HG03025 (cell line): ENCODE measurements around the gene LZTS2.
A peak's percentile ranks its signal among the peaks of the same experiment; 100 is the strongest.

ENCODE experiments used
- ATAC-seq: cut with Tn5 transposase; IDR thresholded peaks from one replicate; pipeline ENCODE4 v1.9.1; 2021; ENCODE audit warnings: mild to moderate bottlenecking, moderate library complexity; ENCODE audit not compliant: unreplicated experiment, low FRiP score

The LZTS2 gene

GRCh38 chr10:100997360-100998182, 2.0 kb upstream of the LZTS2 start:
- peak; percentile 40 for ATAC-seq

GRCh38 chr10:100998183-100998990, 1.2 kb upstream of the LZTS2 start:
- ATAC-seq = no peak

GRCh38 chr10:100998991-100999741, 442 bp upstream of the LZTS2 start:
- ATAC-seq = peak; percentile 40

- ATAC-seq = no peak
These were observed 713 bp downstream of the LZTS2 start for GRCh38 chr10:101000127-101000914.

GRCh38 chr10:101000915-101001658, 1.5 kb downstream of the LZTS2 start:
- ATAC-seq = no peak

- no peak for ATAC-seq
These were observed 2.0 kb downstream of the LZTS2 start for GRCh38 chr10:101001659-101002035.

GRCh38 chr10:101002456-101002855, 2.8 kb downstream of the LZTS2 start:
- no peak for ATAC-seq

- ATAC-seq = no peak
These were observed 4.1 kb downstream of the LZTS2 start for GRCh38 chr10:101003639-101004206.

- no peak for ATAC-seq
These were observed 5.8 kb downstream of the LZTS2 start for GRCh38 chr10:101005361-101005760.

- ATAC-seq = no peak
These were observed 6.4 kb downstream of the LZTS2 start for GRCh38 chr10:101005869-101006567.

- no peak for ATAC-seq
These were observed 7.0 kb downstream of the LZTS2 start for GRCh38 chr10:101006593-101007098.

- no peak for ATAC-seq
These were observed 7.6 kb downstream of the LZTS2 start for GRCh38 chr10:101007099-101007711.

- no peak for ATAC-seq
These were observed 8.6 kb downstream of the LZTS2 start for GRCh38 chr10:101007915-101008822.

- ATAC-seq = no peak
These were observed 9.3 kb downstream of the LZTS2 start for GRCh38 chr10:101008823-101009423.

- no peak for ATAC-seq
These were observed 10.7 kb downstream of the LZTS2 start for GRCh38 chr10:101010329-101010728.
